Uterus (tissue), 2 donors: ENCODE measurements around the gene SLC6A9.

Experiments
- POLR2A ChIP-seq, 2 donors: fragments of 450-650 bp; IDR thresholded peaks; one replicate each; pipeline ENCODE4 v1.6.1; 2016; ENCODE audit warnings: antibody characterized with exemption in 2 of 2, mild to moderate bottlenecking in 1 of 2, moderate library complexity in 1 of 2
- TF ChIP-seq, protein P1 (sequence below), 4 experiments: fragments of 200-600 bp in 2 of 4; fragments of 450-650 bp in 2 of 4; sonication (generic) in 2 of 4; IDR thresholded peaks; one replicate each; pipeline ENCODE4 v1.5.1; 2016 to 2019; ENCODE audit warnings: antibody characterized with exemption in 4 of 4, mild to moderate bottlenecking in 2 of 4, moderate library complexity in 1 of 4

DNA sequence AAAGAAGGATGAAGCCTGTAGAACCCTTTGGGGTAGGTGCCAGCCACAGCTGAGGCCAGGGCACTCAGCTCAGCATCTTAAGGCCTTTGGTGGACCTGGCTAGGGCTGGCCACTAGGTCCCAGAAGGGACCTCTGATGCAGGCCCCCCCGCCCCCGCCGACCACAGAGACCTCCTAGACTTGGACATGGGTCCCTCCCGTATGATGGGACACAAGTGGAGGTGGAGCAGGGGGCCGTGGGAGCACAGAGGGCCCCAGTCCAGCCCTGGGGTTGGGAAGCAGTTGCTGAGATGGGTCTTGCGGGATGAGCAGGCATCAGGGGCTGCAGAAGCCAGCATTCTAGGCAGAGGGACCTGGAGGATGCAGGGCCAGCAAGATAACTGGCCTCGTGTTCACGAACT is 49.0 kb downstream of the SLC6A9 start:
- TF ChIP-seq, protein P1, sequence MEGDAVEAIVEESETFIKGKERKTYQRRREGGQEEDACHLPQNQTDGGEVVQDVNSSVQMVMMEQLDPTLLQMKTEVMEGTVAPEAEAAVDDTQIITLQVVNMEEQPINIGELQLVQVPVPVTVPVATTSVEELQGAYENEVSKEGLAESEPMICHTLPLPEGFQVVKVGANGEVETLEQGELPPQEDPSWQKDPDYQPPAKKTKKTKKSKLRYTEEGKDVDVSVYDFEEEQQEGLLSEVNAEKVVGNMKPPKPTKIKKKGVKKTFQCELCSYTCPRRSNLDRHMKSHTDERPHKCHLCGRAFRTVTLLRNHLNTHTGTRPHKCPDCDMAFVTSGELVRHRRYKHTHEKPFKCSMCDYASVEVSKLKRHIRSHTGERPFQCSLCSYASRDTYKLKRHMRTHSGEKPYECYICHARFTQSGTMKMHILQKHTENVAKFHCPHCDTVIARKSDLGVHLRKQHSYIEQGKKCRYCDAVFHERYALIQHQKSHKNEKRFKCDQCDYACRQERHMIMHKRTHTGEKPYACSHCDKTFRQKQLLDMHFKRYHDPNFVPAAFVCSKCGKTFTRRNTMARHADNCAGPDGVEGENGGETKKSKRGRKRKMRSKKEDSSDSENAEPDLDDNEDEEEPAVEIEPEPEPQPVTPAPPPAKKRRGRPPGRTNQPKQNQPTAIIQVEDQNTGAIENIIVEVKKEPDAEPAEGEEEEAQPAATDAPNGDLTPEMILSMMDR (IDR thresholded peaks at IDR 0.05) = no peak
- TF ChIP-seq POLR2A (IDR thresholded peaks at IDR 0.05) = no peak
